DMS53 (cell line): Measurements from ENCODE around the gene ADGRE2.
A peak's percentile ranks its signal among the peaks of the same experiment; 100 is the strongest.

Source experiments
- DNase-seq: peaks from one replicate; lab custom pipeline; 2025; lab: John Stamatoyannopoulos, UW

Gene ADGRE2

GRCh38 chr19:14733574-14733973 is 44.8 kb downstream of the ADGRE2 start:
- no peak for DNase-seq

GRCh38 chr19:14732510-14732909 is 45.9 kb downstream of the ADGRE2 start:
- no peak for DNase-seq

- peak; percentile 35 for DNase-seq
Observed at GRCh38 chr19:14731200-14731599, 47.2 kb downstream of the ADGRE2 start.

DNA sequence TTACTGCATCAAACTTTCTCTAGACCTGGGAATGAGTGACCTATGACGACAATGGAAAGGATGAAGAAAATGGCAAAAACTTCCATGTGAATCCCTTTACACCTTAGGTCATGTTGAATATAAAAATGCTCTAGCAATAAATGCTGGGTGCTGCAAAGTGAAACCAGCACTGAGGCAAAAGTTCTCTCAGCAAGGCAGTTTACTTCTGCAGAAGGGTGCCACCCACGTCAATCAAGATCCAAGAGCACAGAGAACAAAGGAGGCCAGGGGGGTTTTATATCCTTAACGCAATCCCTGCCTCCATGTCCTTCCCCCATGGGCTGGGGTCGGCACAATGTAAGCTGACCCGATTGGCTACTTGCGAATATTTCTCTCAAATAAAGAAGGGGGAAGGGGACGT is 49.8 kb downstream of the ADGRE2 start:
- DNase-seq, result no peak

GRCh38 chr19:14722127-14722526 is 56.2 kb downstream of the ADGRE2 start:
- no peak for DNase-seq

DNA sequence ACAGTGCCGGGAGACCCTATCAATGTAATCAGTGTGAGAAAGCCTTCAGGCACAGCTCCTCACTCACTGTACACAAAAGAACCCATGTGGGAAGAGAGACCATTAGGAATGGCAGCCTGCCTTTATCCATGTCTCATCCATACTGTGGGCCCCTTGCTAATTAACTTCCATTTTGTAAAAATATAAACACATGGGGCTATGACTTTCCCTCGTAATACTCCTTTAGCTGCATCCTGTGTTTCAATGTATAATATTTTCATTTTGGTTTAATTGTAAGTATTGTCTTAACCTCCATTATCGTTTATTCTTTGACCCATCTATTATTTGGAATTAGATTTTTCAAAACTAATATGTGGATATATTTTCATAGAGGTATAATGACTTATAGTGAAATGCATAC is 59.2 kb downstream of the ADGRE2 start:
- no peak for DNase-seq

DNA sequence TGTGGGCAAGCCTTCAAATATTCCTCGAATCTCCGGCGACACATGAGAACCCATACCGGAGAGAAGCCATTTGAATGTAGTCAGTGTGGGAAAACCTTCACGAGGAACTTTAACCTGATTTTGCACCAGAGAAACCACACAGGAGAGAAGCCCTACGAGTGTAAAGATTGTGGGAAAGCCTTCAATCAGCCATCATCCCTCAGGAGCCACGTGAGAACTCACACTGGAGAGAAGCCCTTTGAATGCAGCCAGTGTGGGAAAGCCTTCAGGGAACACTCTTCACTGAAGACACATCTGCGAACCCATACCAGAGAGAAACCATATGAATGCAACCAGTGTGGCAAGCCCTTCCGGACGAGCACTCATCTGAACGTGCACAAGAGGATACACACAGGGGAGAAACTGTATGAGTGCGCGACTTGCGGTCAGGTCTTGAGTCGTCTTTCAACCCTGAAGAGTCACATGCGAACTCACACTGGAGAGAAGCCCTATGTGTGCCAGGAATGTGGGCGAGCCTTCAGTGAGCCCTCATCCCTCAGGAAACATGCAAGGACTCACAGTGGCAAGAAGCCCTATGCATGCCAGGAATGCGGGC is 59.7 kb downstream of the ADGRE2 start:
- DNase-seq, result peak; percentile 6

DNA sequence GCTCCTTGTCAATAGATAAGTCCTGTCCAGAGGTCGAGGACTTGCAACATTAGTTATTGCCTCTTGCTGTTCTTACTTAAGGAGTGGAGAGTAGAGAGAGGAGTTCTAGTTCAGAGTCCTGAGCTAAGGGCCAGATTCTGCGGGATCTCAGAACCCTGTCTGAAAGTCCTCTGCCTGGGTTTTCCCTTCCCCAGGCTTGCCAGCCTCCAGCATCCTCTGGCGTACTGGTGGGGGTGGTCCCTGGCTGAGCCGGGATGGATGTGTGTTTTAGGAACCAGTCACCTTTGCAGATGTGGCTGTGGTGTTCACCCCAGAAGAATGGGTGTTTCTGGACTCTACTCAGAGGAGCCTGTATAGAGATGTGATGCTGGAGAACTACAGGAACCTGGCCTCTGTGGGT is 62.5 kb downstream of the ADGRE2 start:
- DNase-seq, result no peak

- no peak for DNase-seq
Observed at GRCh38 chr19:14704450-14704849, 73.9 kb downstream of the ADGRE2 start.

DNA sequence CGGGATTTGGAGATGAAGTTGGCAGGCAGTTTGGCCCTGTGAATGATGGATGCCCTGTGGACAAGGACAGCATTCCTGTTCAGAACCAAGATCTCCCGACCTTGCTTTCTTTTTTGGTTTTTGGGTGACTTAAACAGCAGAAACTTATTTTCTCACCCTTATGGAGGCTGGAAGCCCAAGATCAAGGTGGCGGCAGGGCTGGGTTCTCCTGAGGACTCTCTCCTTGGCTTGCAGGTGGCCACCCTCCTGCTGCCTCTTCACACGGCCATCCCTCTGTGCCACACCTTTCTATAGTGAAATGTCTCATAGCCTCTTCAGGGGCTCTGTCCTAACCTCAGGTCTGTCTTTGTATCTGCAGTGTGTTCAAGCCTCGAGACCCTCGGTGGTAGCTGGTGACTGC is 74.5 kb downstream of the ADGRE2 start:
- DNase-seq, result no peak

DNA sequence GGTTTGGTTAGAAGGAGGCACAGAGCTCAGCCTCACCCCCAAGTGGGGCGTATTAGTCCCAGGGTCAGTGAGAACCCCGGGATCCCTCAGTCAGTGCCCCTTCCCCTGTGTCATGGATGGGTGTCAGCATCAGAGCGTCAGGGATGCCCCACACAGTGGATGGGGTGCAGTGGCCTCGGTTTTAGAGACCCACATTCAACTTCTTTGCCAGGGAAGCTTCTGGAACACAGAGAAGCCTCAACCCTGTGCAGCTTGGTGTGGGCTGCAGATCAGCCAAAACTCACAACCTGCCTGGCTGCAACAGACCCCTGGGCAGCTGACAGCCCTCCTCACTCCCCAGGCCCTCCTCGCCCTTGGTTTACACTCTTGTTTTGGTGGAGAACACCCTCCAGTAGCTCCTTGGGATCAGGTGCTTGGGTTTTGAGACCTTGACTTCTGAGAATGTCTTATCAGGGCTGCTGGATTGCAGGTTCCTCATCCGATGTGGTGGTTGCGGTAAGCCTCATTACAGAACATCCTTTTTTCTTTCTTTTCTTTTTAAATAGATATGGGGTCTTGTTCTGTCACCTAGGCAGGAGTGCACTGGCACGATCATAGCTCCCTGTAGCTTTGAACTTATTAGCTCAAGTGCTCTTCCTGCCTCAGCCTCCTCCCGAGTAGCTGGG is 77.5 kb downstream of the ADGRE2 start:
- no peak for DNase-seq

DNA sequence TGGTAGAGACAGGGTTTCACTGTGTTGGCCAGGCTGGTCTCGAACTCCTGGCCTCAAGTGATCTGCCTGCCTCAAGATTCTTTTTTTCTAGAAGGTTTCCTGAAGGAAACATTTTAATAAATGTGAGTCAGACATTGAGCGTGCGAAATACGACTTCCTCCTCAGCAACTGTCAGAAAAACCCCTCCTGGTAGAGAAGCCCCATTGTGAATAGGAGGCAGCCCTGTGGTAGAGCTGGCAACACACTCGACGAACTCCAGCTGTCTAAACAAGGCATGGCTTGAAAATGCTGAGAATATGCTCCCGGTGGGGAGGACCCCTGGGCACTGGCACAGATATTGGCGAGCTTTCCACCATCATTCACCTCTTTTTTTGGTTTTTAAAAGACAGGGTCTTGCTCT is 78.7 kb downstream of the ADGRE2 start:
- no peak for DNase-seq

DNA sequence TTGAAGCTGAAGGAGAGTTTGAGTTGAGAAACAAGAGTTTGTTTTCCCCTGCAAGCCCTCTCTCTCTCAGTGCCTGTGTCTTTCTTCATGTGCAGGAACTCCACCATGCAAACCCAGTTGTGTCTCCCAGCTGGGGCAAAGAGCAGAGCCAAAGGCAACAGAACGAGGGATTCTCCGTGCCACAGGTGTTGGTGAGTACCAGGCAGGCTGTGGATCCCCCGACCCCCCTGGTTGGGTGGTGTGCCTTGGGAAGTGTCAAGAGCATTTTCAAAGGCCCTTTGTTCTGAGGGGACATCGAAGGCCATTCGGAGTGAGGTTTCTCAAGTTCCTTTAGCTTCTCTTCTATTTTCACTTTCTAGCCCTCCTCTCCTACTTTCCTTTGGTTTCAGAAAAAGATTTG is 82.9 kb downstream of the ADGRE2 start:
- no peak for DNase-seq

- DNase-seq, result no peak
Observed at GRCh38 chr19:14694641-14695266, 83.6 kb downstream of the ADGRE2 start.

DNA sequence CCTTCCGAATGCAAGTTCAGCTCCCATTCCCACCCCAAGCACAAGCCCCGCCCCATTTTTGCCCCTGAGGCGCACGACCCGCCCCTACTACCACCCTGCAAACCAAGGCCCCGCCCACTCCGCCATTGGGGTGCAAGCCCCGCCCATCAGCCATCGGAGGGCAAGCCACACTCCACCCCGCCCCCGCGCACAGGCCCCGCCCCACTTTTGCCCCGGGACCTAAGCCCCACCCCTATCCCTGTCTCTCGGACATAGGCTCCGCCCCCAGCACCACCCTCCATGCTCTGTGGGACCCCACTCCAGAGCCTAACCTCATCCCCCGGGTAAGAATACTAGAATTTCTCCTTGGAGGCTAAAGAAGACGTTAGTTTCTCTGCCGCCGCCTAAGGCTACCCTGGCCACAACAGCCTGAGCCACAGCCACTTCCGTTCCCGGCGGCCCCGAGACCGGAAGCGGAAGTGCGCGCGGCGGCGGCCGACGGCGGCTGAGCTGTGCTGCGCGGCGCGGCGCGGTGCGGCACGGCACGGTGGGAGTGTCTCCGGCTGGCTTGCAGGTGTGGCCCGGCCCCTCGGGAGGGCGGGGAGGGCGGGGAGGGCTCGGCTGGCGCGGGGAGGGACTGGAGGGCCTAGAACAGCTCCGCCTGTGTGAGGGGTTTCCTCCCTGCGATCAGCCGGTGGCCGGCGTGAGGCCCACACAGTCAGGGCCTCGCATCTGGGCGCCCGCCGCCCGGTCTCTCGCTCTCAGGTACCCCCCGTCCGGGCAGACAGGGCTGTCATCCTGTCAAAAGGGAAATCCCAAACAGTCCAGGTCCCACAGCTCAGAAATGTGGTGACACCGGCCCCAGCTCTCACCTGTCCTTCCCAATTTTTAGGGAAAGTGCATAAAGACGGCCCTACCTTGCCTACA is 88.5 kb downstream of the ADGRE2 start, which contains the start of gene ZNF333:
Gene ZNF333 (plus strand): TSS at position 451 of the 906 bp plus-strand sequence. CDS start 3,444 bp downstream, outside the sequence.
- DNase-seq, result peak; percentile 91

DNA sequence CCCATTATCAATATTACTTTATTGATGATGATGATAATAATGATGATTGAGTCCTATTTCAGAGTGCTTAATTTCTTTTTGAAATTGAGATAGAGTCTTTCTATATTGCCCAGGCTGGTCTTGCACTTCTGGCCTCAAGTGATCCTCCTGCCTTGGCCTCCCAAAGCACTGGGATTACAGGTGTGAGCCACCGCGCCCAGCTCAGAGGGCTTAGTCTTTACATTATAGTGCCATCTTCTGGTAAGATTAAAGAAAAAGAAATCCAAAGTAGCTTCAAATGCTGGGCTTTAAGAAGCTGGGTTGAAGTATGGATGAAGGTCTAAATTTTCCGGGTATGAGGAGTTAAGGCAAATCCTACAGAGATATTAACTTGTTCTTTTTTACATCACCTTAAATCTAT is 91.9 kb downstream of the ADGRE2 start:
- peak; percentile 44 for DNase-seq

GRCh38 chr19:14683439-14683838 is 94.9 kb downstream of the ADGRE2 start:
- DNase-seq, result no peak
